Activated CD8-positive, alpha-beta memory T cell treated with anti-CD3 and anti-CD28 coated beads, Interleukin-2, amount 50 U/mL, for 24 hours (primary cell): ENCODE measurements around the gene CRHBP.
"Not testable (repeated sequence)": the region's sequence is repeated elsewhere in the genome, so short reads cannot be mapped to it uniquely, and the experiment has no call there.

Source experiments
- DNase-seq: peaks from one replicate; pipeline ENCODE4 v3.0.0-alpha.2; 2020; ENCODE audit errors: extremely low read depth

CRHBP gene, protein sequence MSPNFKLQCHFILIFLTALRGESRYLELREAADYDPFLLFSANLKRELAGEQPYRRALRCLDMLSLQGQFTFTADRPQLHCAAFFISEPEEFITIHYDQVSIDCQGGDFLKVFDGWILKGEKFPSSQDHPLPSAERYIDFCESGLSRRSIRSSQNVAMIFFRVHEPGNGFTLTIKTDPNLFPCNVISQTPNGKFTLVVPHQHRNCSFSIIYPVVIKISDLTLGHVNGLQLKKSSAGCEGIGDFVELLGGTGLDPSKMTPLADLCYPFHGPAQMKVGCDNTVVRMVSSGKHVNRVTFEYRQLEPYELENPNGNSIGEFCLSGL

DNA sequence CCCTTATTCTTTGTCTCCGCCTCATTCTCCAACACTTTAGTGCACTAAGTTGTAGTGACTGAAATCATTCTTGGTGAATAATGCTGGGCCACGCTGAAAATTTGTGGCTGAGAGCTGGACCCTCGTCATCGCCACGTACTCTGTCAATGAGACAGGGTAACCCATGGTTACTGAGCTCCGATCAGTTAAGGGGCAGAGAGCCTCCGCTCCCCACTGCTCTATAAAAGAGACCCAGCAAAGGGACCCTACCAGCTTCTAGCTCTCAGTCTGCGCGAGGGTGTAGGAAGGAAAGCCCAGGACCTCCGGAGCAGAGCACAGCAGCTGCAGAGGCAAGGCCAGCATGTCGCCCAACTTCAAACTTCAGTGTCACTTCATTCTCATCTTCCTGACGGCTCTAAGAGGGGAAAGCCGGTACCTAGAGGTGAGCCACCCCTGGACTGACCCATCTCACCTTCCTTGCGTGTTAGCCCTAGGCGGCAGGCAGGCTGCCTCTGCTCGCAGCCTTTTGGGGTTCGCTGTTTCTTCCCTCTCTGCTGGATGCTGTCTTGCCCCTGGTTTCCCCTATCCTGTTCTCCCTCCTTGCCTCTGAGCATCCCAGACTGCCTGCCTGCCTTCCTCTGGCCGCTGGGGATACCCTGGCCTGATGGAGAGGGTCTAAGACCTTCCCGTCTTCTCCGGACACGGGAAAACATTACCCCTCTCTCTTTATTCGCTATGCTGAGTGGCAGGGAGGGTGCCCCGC is at the start of gene CRHBP:
CRHBP (plus strand) TSS at position 251 of the 742 bp plus-strand sequence; CDS start at position 341, 90 bp downstream.
- DNase-seq, result no peak

DNA sequence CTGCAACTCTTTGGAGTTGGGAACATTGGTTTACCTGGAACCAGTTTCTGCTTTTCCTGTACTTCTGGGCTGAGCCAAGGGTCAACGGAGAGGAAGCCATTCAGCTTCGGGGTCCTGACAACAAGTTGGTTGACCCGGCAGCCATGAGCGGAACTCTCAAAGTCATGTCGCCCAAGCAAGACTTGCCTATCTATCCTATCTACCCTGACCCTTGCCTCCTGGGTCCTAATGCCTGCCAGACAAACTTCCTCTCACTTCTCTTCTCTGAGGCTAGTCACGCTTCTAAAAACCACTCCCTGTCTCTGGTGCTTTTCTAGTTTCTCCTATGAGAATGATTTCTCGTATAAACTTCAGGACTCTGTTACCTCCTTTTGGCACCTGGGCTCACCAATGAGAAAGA is 44.7 kb upstream of the CRHBP start:
- DNase-seq, result no peak

DNA sequence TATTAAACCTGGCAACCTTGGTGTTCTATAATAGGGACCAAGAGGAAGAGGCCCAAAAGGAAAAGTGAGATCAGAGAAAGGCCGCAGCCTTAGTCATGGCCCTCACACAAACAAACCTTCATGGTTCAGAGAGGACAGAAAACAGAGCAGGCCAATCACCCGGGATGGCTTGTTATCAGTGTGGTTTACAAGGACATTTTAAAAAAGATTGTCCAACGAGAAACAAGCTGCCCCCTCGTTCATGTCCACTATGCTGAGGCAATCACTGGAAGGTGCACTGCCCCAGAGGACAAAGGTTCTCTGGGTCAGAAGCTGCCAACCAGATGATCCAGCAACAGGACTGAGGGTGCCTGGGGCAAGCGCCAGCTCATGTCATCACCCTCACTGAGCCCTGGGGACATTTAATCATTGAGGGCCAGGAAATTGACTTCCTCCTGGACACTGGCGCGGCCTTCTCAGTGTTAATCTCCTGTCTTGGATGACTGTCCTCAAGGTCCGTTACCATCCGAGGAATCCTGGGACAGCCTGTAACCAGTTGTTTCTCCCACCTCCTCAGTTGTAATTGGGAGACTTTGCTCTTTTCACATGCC is 42.4 kb upstream of the CRHBP start:
- not testable (repeated sequence) for DNase-seq

DNA sequence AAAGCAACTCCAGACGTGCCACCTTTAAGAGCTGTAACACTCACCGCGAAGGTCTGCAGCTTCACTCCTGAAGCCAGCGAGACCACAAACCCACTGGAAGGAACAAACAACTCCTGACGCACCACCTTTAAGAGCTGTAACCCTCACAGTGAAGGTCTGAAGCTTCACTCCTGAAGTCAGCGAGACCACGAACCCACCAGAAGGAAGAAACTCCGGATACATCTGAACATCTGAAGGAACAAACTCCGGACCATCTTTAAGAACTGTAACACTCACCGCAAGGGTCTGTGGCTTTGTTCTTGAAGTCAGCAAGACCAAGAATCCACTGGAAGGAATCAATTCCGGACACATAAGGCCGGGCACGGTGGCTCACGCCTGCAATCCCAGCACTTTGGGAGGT is 38.2 kb upstream of the CRHBP start:
- DNase-seq, result not testable (repeated sequence)

DNA sequence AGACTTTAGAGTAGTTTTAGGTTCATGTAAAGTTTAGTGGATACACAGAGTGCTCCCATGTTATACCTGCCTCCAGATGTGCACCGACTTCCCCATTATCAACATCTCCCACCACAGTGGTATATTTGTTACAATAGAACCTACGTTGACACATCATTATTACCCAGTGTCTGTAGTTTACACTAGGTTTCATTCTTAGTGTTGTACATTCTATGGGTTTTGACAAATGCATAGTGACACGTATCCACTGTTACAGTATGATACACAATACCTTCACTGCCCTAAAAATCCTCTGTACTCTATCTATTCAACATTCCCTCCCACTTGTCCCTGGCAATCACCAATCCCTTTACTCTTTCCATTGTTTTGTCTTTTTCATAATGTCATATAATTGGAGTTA is 34.3 kb upstream of the CRHBP start:
- DNase-seq, result no peak

DNA sequence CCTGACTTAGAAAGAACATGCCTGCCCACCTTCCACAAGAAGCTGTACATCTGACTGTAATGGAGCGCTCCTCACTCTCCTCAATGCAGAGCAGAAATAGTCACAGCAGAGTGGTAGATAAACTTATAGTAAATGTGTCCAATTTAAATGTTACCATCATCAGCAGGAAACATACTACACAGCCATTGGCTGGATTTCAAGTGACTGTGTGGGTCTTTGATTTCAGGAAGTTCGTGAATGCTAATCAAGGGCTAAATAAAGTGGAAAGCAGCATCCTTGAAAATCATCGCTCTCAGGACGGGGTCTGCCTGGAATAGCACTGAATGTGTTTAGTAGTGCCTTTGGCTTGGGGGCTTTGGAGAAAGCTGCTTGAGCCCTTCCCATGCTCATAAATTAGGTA is 32.4 kb upstream of the CRHBP start:
- DNase-seq, result no peak

DNA sequence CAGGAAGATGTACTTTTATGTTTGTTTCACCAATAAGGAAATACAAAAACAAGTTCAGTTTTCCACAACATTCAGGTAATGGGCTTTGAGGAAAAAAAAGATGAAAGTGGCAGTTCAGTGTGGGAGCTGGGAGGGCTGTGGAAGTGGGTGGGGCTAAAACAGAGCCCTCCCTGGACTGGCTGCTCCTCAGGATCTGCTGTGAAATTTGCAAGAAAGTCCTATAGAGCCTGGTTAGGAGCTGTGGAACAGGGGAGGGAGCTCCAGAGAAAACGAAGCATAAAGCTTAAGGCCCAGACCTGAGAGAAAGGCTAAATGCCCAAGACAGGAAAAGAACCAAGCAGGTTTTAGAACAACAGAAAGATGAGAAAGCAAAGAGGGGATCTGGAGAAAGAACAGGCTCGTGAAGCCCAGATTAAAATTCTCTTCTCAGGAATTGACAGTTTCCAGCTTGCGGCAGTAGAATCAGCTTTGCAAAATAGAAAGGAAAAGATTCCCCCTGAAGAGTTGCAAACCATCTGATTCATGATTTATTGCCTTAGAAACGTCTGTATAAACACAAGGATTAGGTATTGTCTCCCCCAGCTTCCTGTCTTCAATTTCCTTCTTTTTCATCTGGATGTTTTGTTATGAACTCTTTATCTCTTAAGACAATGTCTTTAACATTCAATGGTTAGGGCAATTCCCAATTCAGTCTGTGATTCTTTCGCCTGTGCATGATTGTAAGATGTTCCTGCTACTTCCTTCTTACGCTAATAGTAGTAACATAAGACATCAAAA is 26.3 kb upstream of the CRHBP start:
- DNase-seq, result no peak

DNA sequence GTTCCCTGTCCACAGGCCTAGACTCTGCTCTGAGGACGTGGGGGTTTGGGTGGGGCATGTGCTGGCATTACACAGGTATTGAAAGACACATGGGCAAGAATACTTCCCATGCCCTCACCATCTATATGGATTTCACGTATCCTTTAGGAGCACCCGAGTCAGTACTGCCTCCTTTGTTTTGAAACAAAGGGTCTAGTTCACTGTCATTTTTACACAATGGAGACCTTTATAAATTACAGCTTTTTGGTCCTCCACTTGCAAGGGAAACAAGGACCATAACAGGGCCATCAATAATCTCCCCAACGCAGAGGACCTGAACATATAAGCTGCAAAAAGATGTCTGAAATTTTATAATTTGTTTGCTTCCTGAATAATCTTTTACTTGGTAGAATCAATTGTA is 24.9 kb upstream of the CRHBP start:
- no peak for DNase-seq

DNA sequence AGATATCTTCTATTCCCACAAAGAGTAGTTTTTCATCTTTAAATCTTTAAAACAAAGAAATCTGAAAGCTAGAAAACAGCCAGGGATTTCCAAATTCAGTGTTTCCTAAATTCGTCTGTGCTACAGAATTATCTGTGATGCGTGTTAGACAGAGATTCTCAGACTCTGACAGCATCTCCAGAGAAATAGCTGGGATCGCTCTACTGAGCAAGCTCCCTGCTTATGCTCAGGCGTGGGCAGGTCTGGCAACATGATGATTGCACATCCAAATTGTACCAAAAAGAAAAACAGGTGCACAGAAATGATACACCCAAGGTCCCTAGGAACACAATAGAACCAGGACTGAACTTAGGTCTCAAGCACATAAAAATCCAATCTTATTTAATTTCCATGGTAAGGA is 22.8 kb upstream of the CRHBP start:
- DNase-seq, result no peak

DNA sequence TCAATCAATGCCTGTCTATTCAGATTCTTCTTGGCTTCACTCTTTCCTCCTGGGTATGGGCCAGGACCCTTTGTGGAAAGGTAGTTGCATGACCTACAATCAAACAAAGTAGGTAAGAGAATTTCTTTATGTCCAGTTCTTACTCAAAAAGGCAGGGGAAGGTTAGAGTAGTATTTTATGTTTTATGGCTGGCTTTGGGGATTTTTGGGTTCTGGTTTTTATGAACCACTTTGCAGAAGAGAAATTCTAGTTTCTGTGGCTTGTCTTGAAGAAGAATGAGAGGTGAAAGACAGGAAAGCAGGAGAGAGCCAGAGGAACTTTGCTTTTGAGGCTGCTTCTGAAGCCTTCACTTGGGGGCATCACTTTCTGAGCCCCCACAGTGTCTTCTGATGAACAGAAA is 14.7 kb upstream of the CRHBP start:
- no peak for DNase-seq

DNA sequence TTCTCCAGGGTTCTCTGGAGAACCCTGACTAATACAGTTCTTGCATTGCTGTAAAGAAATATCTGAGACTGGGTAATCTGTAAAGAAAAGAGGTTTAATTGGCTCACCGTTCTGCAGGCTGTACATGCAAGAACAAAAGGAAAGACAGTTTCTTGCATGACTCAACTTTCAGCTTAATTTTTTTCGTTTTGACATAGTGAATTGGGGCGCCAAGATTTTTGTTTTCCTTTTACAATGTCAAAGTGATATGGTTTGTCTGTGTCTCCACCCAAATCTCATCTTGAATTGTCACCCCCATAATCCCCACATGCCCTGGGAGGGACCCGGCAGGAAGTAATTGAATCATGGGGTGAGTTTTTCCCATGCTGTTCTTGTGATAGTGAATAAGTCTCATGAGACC is 11.8 kb upstream of the CRHBP start:
- no peak for DNase-seq

DNA sequence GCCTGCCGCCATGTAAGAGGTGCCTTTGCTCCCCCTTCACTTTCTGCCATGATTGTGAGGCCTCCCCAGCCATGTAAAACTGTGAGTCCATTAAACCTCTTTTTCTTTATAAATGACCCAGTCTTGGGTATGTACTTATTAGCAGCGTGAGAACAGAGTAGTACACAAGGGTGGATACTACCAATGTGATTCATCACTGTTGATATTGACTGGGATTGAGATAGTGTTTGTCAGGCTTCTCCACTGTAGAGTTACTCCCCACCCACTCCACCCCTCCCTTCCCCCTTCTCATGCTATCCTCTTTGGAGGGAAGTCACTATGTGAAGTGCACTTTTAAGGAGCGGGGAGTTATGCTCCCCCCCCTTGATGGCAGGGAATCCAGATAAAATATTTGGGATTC is 11.4 kb upstream of the CRHBP start:
- no peak for DNase-seq

DNA sequence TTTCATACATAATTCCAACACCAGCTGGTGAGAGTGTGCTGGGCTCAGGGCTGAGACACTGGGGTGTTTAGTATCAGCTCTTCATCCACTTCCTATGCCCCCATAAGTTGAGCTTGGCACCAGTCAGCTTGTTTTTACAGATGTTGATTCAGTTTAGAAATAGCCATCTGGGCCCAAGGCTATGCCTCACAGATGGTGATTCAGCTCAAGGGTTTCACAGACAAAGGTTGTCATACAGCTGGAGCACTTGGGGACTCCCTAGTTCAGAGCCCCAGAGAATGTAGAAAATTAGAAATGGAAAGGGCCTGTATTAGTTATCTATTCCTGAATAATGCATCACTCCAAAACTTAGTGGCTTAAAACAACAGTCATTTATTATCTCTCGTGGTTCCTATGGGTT is 10.3 kb upstream of the CRHBP start:
- no peak for DNase-seq

DNA sequence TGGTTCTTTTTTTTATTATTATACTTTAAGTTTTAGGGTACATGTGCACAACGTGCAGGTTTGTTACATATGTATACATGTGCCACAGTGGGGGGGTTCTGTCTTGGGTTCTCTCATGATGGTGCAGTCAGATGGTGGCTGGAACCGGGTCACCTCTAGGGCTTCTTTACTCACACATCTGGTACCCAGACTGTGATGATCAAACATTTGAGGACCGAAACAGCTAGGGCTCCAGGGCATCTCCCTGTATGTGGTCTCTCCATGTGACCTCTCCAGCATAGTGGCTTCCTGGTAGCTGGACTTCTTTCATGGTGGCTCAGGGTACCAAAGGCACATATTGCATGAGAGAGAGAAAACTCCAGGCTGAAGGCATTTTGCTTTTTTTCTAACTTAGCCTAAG is 9.8 kb upstream of the CRHBP start:
- no peak for DNase-seq

DNA sequence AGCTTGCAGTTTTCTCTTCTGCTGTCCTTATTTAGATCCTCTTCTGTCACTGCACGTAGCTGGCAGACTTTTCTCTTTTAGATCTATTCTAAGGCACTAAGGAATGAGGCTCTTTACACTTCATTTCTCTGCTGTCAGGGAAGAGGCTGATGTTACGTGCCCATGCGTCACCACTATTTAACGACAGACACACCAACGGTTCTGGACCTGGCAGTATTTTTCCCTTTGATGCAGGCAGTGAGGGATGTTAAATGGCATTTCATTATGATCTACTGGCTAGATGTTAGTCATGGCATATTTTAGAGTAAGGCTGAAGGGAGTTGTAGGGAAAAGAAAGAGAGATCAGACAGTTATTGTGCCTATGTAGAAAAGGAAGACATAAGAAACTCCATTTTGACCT is 8.2 kb upstream of the CRHBP start:
- no peak for DNase-seq

DNA sequence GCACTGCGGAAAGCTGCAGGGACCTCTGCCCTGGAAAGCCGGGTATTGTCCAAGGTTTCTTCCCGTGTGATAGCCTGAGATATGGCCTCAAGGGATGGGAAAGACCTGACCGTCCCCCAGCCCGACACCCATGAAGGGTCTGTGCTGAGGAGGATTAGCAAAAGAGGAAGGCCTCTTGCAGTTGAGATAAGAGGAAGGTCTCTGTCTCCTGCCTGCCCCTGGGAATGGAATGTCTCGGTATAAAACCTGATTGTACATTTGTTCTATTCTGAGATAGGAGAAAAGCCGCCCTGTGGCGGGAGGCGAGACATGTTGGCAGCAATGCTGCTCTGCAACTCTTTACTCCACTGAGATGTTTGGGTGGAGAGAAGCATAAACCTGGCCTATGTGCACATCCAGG is 7.6 kb upstream of the CRHBP start:
- DNase-seq, result not testable (repeated sequence)

DNA sequence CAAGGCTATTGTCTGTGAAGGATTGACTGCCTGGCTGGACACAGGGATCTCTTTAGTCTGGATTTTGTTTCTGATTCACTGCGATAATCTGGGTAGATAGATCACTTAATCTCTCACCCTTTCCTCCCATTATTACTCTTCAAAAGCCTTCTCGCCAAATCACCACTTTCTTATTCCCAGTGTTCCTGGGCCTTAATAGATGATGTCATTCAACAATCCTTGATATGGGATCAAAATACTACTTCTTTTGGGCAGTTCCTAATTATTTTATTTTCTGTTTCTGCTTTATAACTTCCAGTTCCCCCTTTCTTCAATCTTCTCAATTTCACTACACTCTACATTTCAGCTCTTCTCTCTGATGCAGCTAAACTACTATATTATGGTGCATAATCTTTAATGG is 6.8 kb upstream of the CRHBP start:
- DNase-seq, result no peak

DNA sequence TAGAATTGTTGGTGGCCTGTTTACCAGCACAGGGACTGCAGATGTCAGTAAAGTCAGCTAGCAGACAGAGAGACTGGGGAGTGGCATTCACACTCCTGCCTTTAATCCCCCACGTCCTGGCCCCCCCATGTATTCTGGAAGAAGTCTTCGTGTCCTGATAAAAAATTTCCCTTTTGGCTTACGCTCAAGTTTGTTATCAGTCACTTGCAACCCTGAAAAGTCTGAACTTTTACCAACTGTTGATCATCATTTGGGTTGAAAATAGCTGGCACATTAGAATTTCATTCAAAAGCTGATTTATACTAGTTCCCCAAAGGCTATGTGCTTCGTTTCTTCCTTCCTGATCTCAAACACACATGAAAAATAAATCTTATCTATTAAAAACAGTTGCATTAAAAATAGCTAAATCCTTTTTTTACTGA is 5.8 kb upstream of the CRHBP start:
- DNase-seq, result no peak

DNA sequence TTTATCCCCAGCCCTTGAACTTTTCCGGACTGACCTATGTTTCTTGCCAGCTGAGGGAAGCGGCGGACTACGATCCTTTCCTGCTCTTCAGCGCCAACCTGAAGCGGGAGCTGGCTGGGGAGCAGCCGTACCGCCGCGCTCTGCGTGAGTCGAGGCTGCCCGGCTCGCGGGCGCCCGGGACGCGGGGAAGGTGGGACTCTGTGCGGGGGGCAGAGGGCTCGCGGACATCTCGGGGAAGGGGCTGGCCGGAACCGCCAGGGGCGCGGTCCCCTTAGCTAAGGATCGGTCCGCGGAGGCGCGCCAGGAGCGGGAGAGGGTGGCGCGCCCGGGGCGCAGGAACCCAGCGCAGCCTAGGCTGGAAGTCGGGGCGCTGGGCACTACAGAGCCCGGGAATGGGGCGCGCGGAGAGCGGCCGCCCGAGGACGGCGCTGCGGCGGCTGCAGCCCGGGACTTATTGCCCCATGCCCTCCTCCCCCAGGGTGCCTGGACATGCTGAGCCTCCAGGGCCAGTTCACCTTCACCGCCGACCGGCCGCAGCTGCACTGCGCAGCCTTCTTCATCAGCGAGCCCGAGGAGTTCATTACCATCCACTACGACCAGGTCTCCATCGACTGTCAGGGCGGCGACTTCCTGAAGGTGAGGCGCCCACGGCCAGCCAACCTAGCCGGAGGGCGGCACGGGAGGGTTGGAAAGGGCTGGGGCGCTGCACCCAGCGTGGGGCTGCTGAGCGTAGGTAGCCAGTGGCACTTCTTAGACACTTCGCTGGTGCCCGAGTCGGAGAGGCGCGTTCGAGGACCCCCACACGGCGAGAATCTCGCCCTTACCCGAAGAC is 922 bp downstream of the CRHBP start:
- DNase-seq, result no peak

DNA sequence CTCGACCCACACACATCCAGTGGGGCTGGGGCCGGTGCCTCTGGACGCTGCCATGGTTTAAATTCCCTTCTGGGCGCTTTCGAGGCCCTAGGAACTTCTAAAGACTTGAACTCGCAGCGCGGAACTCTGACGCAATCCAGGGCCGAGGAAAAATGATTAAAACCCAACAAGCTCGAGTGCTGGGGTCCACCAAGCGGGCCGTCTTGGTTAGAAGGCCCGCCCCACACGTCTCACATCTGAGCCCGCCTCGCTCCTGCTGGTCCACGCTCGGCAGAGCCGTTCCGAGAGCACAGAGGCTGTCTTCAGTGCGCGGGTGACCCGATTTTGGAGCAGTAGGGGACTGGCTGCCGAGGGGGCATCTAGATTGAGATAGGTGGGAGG is 1.5 kb downstream of the CRHBP start:
- DNase-seq, result no peak

DNA sequence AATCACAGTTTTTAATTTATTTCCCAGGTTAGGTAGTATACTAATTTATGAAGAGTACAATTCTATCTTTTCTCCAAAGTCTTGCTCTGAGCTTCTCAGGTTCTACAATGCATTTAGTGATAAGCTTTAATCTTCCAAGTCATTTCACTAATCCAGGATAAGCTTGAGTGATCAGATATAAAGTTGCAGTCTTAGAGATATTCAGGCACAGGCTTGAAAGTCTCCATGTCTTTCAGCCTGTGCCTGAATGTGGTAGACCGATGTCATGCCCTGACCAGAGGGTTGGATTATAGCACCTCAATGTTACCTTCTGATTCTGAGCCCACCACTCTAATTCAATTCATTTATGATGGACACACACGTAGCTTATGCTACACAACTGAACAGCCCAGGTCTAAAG is 3.2 kb downstream of the CRHBP start:
- no peak for DNase-seq
